SK-N-SH treated with all-trans-retinoic acid at 6 μM for 48 hours (cell line): Measurements from ENCODE around the gene ERFE.

Source experiments
- ARNTL ChIP-seq: fragments of 450-650 bp; formaldehyde crosslinking; IDR thresholded peaks from 2 replicates; pipeline ENCODE4 v1.5.0; 2020; ENCODE audit warnings: low read depth, mild to moderate bottlenecking, moderate library complexity, borderline replicate concordance
- OSR1 ChIP-seq: fragments of 250-450 bp; sonication (Bioruptor Pico); IDR thresholded peaks from 2 replicates; pipeline ENCODE4 v1.8.0; 2022; ENCODE audit warnings: moderate library complexity, mild to moderate bottlenecking, inconsistent platforms
- RARB ChIP-seq: fragments of 250-450 bp; sonication (Bioruptor Pico); IDR thresholded peaks from 2 replicates; pipeline ENCODE4 v1.8.0; 2021; ENCODE audit warnings: mild to moderate bottlenecking, moderate library complexity
- TOX ChIP-seq: fragments of 250-450 bp; sonication (Bioruptor Pico); IDR thresholded peaks from 2 replicates; pipeline ENCODE4 v1.8.0; 2021; ENCODE audit warnings: mild to moderate bottlenecking, moderate library complexity, borderline replicate concordance
- TF ChIP-seq, protein P1 (sequence below): fragments of 250-450 bp; sonication (Bioruptor Pico); IDR thresholded peaks from 2 replicates; pipeline ENCODE4 v1.8.0; 2020; ENCODE audit warnings: mild to moderate bottlenecking, moderate library complexity, borderline replicate concordance

DNA sequence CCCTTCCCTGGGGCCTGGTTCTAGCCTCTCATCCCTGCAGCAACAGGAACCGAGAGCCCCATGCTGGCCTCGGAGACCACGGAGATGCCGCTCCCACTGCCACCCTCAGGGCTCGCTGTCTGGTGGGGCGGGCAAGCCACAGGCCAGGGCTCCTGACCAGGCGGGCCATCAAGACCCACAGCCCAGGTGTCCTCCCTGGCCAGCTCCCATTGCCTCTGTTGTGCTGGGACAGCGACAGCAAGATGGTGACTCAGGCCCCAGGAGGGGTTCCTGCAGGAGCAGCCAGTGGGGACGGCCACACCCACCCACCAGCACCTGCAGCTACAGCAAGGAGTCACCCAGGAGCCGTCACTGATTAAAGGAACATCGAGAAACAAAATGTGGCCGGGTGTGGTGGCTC is 12.9 kb upstream of the ERFE start:
- TF ChIP-seq RARB (no peak), TOX (CRISPR knock-in tag) (no peak), OSR1 (CRISPR knock-in tag) (no peak), ARNTL (CRISPR knock-in tag) (no peak)
- TF ChIP-seq, protein P1, sequence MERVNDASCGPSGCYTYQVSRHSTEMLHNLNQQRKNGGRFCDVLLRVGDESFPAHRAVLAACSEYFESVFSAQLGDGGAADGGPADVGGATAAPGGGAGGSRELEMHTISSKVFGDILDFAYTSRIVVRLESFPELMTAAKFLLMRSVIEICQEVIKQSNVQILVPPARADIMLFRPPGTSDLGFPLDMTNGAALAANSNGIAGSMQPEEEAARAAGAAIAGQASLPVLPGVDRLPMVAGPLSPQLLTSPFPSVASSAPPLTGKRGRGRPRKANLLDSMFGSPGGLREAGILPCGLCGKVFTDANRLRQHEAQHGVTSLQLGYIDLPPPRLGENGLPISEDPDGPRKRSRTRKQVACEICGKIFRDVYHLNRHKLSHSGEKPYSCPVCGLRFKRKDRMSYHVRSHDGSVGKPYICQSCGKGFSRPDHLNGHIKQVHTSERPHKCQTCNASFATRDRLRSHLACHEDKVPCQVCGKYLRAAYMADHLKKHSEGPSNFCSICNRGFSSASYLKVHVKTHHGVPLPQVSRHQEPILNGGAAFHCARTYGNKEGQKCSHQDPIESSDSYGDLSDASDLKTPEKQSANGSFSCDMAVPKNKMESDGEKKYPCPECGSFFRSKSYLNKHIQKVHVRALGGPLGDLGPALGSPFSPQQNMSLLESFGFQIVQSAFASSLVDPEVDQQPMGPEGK (CRISPR knock-in tag), result no peak
